ENCODE data around the gene KERA. TPM values are rescaled to one million over a fixed set of nuclear protein-coding genes. Genes with fewer than 3 reads are reported as not detected.

KERA gene
- total and polyA plus RNA-seq, 4 experiments from 2014 or later: not detected

GRCh38 chr12:91037276-91037675 lies 20.5 kb downstream of the KERA start:
- Histone ChIP-seq H3K4me3 (ENCODE audit: low read length in 2 of 2) (no peak overlapping the region), H3K36me3 (ENCODE audit: insufficient read depth, low read length) (no peaks in the 10 kb centered on the region), H3K4me1 (ENCODE audit: insufficient read depth, low read length) (no peaks in the 10 kb centered on the region), H3K27ac (ENCODE audit: low read depth, low read length) (no peak overlapping the region), H3K27me3 (ENCODE audit: insufficient read depth, low read length) (no peaks in the 10 kb centered on the region), H3K9me3 (ENCODE audit: control insufficient read depth in 1 of 2, low read length in 2 of 2) (no peaks in the 10 kb centered on the region)
- intact Hi-C loops (cut with micrococcal nuclease): no loop called here
- no peak overlapping the region for H3K27ac Mint-ChIP-seq
- no peak for DNase-seq
- H3K4me3 Mint-ChIP-seq: no peak overlapping the region
- no peaks in the 10 kb centered on the region for H3K27me3 Mint-ChIP-seq
- CTCF ChIA-PET (ENCODE audit: partially characterized antibody): no interaction called here
- POLR2A ChIA-PET (ENCODE audit: partially characterized antibody): no interaction called here
- no peaks in the 10 kb centered on the region for H3K9me3 Mint-ChIP-seq
- H3K4me1 Mint-ChIP-seq: no peaks in the 10 kb centered on the region
- no peaks in the 10 kb centered on the region for H3K36me3 Mint-ChIP-seq

DNA sequence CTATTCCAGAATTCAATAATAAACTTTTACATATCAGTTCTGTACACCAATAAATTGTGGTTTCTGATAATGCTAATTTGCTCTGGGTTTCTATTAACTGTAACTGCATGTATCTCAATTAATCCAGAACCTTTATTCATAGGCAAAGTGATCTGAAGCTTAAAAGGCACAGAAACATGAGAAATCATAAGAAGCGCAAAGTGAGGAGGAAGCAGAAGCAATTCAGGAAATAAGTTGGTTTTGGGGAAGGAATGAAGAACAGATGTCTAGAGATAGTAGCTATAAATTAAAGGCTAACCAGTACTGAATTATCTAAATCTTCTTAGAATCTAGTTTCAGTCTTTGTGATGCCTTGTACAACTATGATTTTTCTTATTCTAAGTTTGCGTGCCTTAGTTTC lies 24.6 kb downstream of the KERA start:
- no peak for DNase-seq
- Histone ChIP-seq H3K27me3 (ENCODE audit: insufficient read depth, low read length) (no peaks in the 10 kb centered on the region), H3K4me1 (ENCODE audit: insufficient read depth, low read length) (no peaks in the 10 kb centered on the region), H3K27ac (ENCODE audit: low read depth, low read length) (no peak overlapping the region), H3K36me3 (ENCODE audit: insufficient read depth, low read length) (no peaks in the 10 kb centered on the region), H3K9me3 (ENCODE audit: control insufficient read depth in 1 of 2, low read length in 2 of 2) (no peaks in the 10 kb centered on the region), H3K4me3 (ENCODE audit: low read length in 2 of 2) (no peak overlapping the region)
- H3K4me3 Mint-ChIP-seq: no peak overlapping the region
- no peaks in the 10 kb centered on the region for H3K36me3 Mint-ChIP-seq
- intact Hi-C loops (cut with micrococcal nuclease): no loop called here
- CTCF ChIA-PET (ENCODE audit: partially characterized antibody): no interaction called here
- H3K4me1 Mint-ChIP-seq: no peaks in the 10 kb centered on the region
- peaks cover 0 to 3% (median 0%) of the 10 kb centered on the region in 8 donors for H3K9me3 Mint-ChIP-seq
- no peak overlapping the region for H3K27ac Mint-ChIP-seq
- H3K27me3 Mint-ChIP-seq: no peaks in the 10 kb centered on the region
- POLR2A ChIA-PET (ENCODE audit: partially characterized antibody): no interaction called here

DNA sequence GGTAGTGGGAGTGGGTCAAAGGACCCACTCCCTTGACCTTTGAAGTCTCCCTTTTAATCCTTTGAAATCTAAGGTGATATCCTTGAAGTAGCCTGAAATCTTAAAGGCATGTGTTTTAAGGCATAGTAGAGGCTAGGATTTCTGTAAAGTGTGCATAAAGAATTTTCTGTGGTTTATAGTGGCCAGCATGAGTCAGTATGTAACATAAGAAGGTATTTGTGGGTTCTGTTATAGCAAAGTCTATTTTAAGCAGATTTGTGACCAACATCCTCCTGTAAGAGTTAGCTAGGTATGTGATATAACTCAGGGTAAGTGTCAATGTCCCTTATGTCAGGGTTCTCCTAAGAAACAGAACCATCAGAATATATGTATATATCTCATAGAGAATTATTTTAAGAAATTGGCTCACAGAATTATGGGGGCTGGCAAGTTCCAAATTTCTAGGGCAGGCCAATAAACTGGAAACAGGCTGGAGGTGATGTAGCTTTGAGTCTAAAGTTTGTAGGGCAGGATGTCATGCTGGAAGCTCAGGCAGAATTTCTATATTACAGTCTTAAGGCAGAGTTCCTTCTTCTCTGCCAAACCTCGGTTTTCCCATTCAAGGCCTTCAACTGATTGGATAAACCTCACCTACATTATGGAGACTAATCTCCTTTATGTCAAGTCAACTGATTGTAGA lies 34.4 kb downstream of the KERA start:
- H3K36me3 ChIP-seq (ENCODE audit: insufficient read depth, low read length): no peaks in the 10 kb centered on the region
- H3K27ac Mint-ChIP-seq: no peak overlapping the region
- intact Hi-C loops (cut with micrococcal nuclease): no loop called here
- DNase-seq: no peak
- no peak overlapping the region for H3K4me3 ChIP-seq (ENCODE audit: low read length in 2 of 2)
- H3K27me3 ChIP-seq (ENCODE audit: insufficient read depth, low read length): no peaks in the 10 kb centered on the region
- H3K4me1 Mint-ChIP-seq: no peaks in the 10 kb centered on the region
- H3K9me3 ChIP-seq (ENCODE audit: control insufficient read depth in 1 of 2, low read length in 2 of 2): no peaks in the 10 kb centered on the region
- POLR2A ChIA-PET (ENCODE audit: partially characterized antibody): no interaction called here
- CTCF ChIA-PET (ENCODE audit: partially characterized antibody): no interaction called here
- no peak overlapping the region for H3K27ac ChIP-seq (ENCODE audit: low read depth, low read length)
- H3K27me3 Mint-ChIP-seq: no peaks in the 10 kb centered on the region
- no peaks in the 10 kb centered on the region for H3K9me3 Mint-ChIP-seq
- no peaks in the 10 kb centered on the region for H3K4me1 ChIP-seq (ENCODE audit: insufficient read depth, low read length)
- no peak overlapping the region for H3K4me3 Mint-ChIP-seq
- no peaks in the 10 kb centered on the region for H3K36me3 Mint-ChIP-seq

GRCh38 chr12:91021076-91021475 lies 36.7 kb downstream of the KERA start:
- Histone ChIP-seq H3K9me3 (ENCODE audit: control insufficient read depth in 1 of 2, low read length in 2 of 2) (no peaks in the 10 kb centered on the region), H3K4me1 (ENCODE audit: insufficient read depth, low read length) (no peaks in the 10 kb centered on the region), H3K27ac (ENCODE audit: low read depth, low read length) (no peak overlapping the region), H3K27me3 (ENCODE audit: insufficient read depth, low read length) (no peaks in the 10 kb centered on the region), H3K36me3 (ENCODE audit: insufficient read depth, low read length) (no peaks in the 10 kb centered on the region), H3K4me3 (ENCODE audit: low read length in 2 of 2) (no peak overlapping the region)
- Mint-ChIP-seq H3K36me3 (no peaks in the 10 kb centered on the region), H3K27me3 (no peaks in the 10 kb centered on the region), H3K4me1 (no peaks in the 10 kb centered on the region), H3K9me3 (no peaks in the 10 kb centered on the region), H3K4me3 (no peak overlapping the region), H3K27ac (no peak overlapping the region)
- intact Hi-C loops (cut with micrococcal nuclease): no loop called here
- ChIA-PET POLR2A (ENCODE audit: partially characterized antibody) (no interaction called here), CTCF (ENCODE audit: partially characterized antibody) (no interaction called here)
- no peak for DNase-seq

DNA sequence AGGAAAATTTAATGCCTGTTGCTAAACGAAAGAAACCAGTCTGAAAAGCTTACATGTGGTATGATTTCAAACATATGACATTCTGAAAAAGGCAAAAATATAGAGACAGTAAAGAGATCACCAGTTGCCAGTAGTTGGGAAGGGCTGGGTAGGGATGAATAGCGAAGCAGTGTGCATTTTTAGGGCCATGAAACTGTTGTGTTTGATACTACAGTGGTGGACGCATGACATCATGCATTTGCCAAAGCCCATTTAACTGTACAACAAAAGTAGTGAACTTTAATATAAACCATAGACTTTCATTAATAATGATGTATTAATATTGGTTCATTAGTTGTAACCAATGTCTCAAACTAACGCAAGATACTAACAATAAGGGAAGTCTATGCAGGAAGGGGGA lies 38.4 kb downstream of the KERA start:
- H3K4me1 Mint-ChIP-seq: no peaks in the 10 kb centered on the region

GRCh38 chr12:91017511-91018263 lies 40.1 kb downstream of the KERA start:
- Mint-ChIP-seq H3K4me1 (no peaks in the 10 kb centered on the region), H3K4me3 (no peak overlapping the region), H3K9me3 (peaks cover 0 to 14% (median 2%) of the 10 kb centered on the region in 8 donors), H3K27me3 (peaks cover 3 to 7% of the 10 kb centered on the region in 2 donors), H3K27ac (no peak overlapping the region), H3K36me3 (no peaks in the 10 kb centered on the region)
- Histone ChIP-seq H3K27ac (ENCODE audit: low read depth, low read length) (no peak overlapping the region), H3K9me3 (ENCODE audit: control insufficient read depth in 1 of 2, low read length in 2 of 2) (no peaks in the 10 kb centered on the region), H3K4me3 (ENCODE audit: low read length in 2 of 2) (no peak overlapping the region), H3K36me3 (ENCODE audit: insufficient read depth, low read length) (no peaks in the 10 kb centered on the region), H3K4me1 (ENCODE audit: insufficient read depth, low read length) (no peaks in the 10 kb centered on the region), H3K27me3 (ENCODE audit: insufficient read depth, low read length) (no peaks in the 10 kb centered on the region)
- ChIA-PET CTCF (ENCODE audit: partially characterized antibody) (no interaction called here), POLR2A (ENCODE audit: partially characterized antibody) (no interaction called here)
- intact Hi-C loops (cut with micrococcal nuclease): no loop called here
- DNase-seq: no peak

More for the DNA sequence above, 38.4 kb downstream of the KERA start:
- H3K4me3 ChIP-seq (ENCODE audit: low read length in 2 of 2): no peak overlapping the region
- H3K36me3 ChIP-seq (ENCODE audit: insufficient read depth, low read length): no peaks in the 10 kb centered on the region
- ChIA-PET POLR2A (ENCODE audit: partially characterized antibody) (no interaction called here), CTCF (ENCODE audit: partially characterized antibody) (no interaction called here)
- H3K27me3 Mint-ChIP-seq: peaks cover 0 to 2% of the 10 kb centered on the region in 2 donors
- no peak for DNase-seq
- H3K4me1 ChIP-seq (ENCODE audit: insufficient read depth, low read length): no peaks in the 10 kb centered on the region
- no peaks in the 10 kb centered on the region for H3K9me3 ChIP-seq (ENCODE audit: control insufficient read depth in 1 of 2, low read length in 2 of 2)
- no peak overlapping the region for H3K27ac Mint-ChIP-seq
- H3K27me3 ChIP-seq (ENCODE audit: insufficient read depth, low read length): no peaks in the 10 kb centered on the region
- H3K9me3 Mint-ChIP-seq: peaks cover 0 to 11% (median 2%) of the 10 kb centered on the region in 8 donors
- H3K27ac ChIP-seq (ENCODE audit: low read depth, low read length): no peak overlapping the region
- no peak overlapping the region for H3K4me3 Mint-ChIP-seq
- intact Hi-C loops (cut with micrococcal nuclease): no loop called here
- H3K36me3 Mint-ChIP-seq: no peaks in the 10 kb centered on the region

GRCh38 chr12:91017043-91017442 lies 40.8 kb downstream of the KERA start:
- H3K4me3 Mint-ChIP-seq: no peak overlapping the region
- H3K4me1 Mint-ChIP-seq: no peaks in the 10 kb centered on the region
- no peak overlapping the region for H3K27ac Mint-ChIP-seq
- no peaks in the 10 kb centered on the region for H3K36me3 Mint-ChIP-seq
- intact Hi-C loops (cut with micrococcal nuclease): no loop called here
- CTCF ChIA-PET (ENCODE audit: partially characterized antibody): no interaction called here
- H3K9me3 Mint-ChIP-seq: peaks cover 0 to 14% (median 2%) of the 10 kb centered on the region in 8 donors
- no peak overlapping the region for H3K27ac ChIP-seq (ENCODE audit: low read depth, low read length)
- no peaks in the 10 kb centered on the region for H3K4me1 ChIP-seq (ENCODE audit: insufficient read depth, low read length)
- peaks cover 3 to 7% of the 10 kb centered on the region in 2 donors for H3K27me3 Mint-ChIP-seq
- POLR2A ChIA-PET (ENCODE audit: partially characterized antibody): no interaction called here
- DNase-seq: no peak
- no peaks in the 10 kb centered on the region for H3K9me3 ChIP-seq (ENCODE audit: control insufficient read depth in 1 of 2, low read length in 2 of 2)
- H3K27me3 ChIP-seq (ENCODE audit: insufficient read depth, low read length): no peaks in the 10 kb centered on the region
- H3K4me3 ChIP-seq (ENCODE audit: low read length in 2 of 2): no peak overlapping the region
- no peaks in the 10 kb centered on the region for H3K36me3 ChIP-seq (ENCODE audit: insufficient read depth, low read length)

All from CD4-positive, alpha-beta memory T cell (primary cell).